Body of pancreas (tissue), 4 donors: ENCODE data around the gene PAX8. TPM values are rescaled to one million over a fixed set of nuclear protein-coding genes. Genes with fewer than 3 reads are reported as not detected.
"Not testable (repeated sequence)": the region's sequence is repeated elsewhere in the genome, so short reads cannot be mapped to it uniquely, and the experiment has no call there.

Experiments used
- ATAC-seq: fragments of 150-250 bp; one replicate; pipeline ENCODE4 v1.9.1; 2016
- DNase-seq, 4 donors: peaks; one replicate each; pipeline ENCODE4 v3.0.0-alpha.2; 2019
- H3K27ac ChIP-seq, 4 donors: fragments of 200-600 bp; sonication (generic); 1 replicate in 3 of 4; 2 replicates in 1 of 4; pipeline versions ENCODE4 v1.5.1 to v1.6.1; 2016 to 2019; ENCODE audit warnings: mild to moderate bottlenecking in 1 of 4, mixed read lengths in 1 of 4, moderate library complexity in 1 of 4
- H3K27me3 ChIP-seq, 2 donors: fragments of 200-600 bp; sonication (generic); one replicate each; pipeline ENCODE4 v1.6.0; 2016; ENCODE audit warnings: mild to moderate bottlenecking in 1 of 2
- H3K36me3 ChIP-seq, 2 donors: fragments of 200-600 bp; sonication (generic); replicated peaks in 1 of 2; 2 replicates each; pipeline ENCODE4 v1.5.1; 2016; ENCODE audit warnings: low read depth in 2 of 2; ENCODE audit not compliant: insufficient read depth in 1 of 2
- H3K4me1 ChIP-seq: fragments of 200-600 bp; sonication (generic); one replicate; pipeline ENCODE4 v1.6.0; 2016
- H3K4me3 ChIP-seq, 2 donors: fragments of 200-600 bp; sonication (generic); 1 replicate in 1 of 2; 2 replicates in 1 of 2; pipeline ENCODE4 v1.5.1; 2016 to 2019
- H3K9me3 ChIP-seq, 3 donors: fragments of 200-600 bp; sonication (generic); 1 replicate in 2 of 3; 2 replicates in 1 of 3; pipeline ENCODE4 v1.5.1; 2016
- POLR2A ChIP-seq, 3 donors: fragments of 450-650 bp; IDR thresholded peaks; one replicate each; pipeline ENCODE4 v1.6.1; 2016; ENCODE audit warnings: antibody characterized with exemption in 3 of 3, mild to moderate bottlenecking in 2 of 3
- WGBS, 2 donors: methylation state at CpG; one replicate each; pipeline ENCODE4 v1.1.5; 2017; 5-methylcytosine and 5-hydroxymethylcytosine counted together
- intact Hi-C: fragments of 100-400 bp; cut with DNase I; formaldehyde crosslinking; loops from one replicate; pipeline ENCODE4 v1.15.1; 2023
- total RNA-seq, 2 donors: library from RNA; depleted of rRNA; stranded (reverse); fragments of >200 nt; gene quantifications; one replicate each; pipeline ENCODE4 v1.1.0, GENCODE V29; 2016
- TF ChIP-seq, protein P1 (sequence below), 7 experiments: fragments of 450-650 bp in 4 of 7; fragments of 200-600 bp in 3 of 7; sonication (generic) in 3 of 7; IDR thresholded peaks; one replicate each; pipeline ENCODE4 v1.5.1; 2016 to 2019; ENCODE audit warnings: antibody characterized with exemption in 7 of 7

The PAX8 gene
- 1 to 10 TPM in 1 of 2 donors, under 1 TPM in 1; 0.52 to 2.3 TPM for total RNA-seq

DNA sequence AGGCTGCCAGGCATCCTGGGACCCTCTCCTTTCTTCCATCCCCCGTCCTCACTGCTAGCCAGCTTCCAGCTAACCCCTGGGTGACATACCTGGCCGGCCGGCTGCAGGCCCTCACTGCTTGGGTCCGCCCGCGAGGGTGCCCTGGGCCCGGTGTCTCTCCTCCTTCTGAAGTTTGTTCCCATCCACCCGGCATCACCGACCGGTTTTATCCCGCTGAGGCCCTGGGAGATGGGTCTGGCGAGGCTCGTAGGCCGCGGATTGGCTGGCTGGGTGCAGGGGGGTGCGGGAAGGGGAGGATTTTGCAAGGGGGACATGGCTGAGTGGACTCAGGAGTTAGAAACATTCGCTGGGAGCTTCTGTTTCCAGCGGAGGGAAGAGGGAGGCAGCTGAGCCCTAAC lies at the start of gene PAX8:
Gene PAX8, minus strand, starts transcription at position 180 of the 398 bp plus-strand sequence. CDS start 527 bp downstream, outside the sequence.
- no peak for TF ChIP-seq POLR2A (IDR thresholded peaks at IDR 0.05)
- TF ChIP-seq, protein P1, sequence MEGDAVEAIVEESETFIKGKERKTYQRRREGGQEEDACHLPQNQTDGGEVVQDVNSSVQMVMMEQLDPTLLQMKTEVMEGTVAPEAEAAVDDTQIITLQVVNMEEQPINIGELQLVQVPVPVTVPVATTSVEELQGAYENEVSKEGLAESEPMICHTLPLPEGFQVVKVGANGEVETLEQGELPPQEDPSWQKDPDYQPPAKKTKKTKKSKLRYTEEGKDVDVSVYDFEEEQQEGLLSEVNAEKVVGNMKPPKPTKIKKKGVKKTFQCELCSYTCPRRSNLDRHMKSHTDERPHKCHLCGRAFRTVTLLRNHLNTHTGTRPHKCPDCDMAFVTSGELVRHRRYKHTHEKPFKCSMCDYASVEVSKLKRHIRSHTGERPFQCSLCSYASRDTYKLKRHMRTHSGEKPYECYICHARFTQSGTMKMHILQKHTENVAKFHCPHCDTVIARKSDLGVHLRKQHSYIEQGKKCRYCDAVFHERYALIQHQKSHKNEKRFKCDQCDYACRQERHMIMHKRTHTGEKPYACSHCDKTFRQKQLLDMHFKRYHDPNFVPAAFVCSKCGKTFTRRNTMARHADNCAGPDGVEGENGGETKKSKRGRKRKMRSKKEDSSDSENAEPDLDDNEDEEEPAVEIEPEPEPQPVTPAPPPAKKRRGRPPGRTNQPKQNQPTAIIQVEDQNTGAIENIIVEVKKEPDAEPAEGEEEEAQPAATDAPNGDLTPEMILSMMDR (IDR thresholded peaks at IDR 0.05), result no peak
- intact Hi-C loops, result no loop called here
- no peak for DNase-seq
- peaks cover 0 to 15% of the 10 kb centered on the region in 2 donors for H3K27me3 ChIP-seq
- no peak within 1 kb of the TSS for H3K4me3 ChIP-seq
- 78 to 84% methylated on average over 10 to 17 of the region's 18 CpGs for WGBS, 2 donors
- ATAC-seq, result no peak
- H3K36me3 ChIP-seq, result no peaks in the 10 kb centered on the region
- no peaks in the 10 kb centered on the region for H3K9me3 ChIP-seq
- peaks cover 42% of the 10 kb centered on the region for H3K4me1 ChIP-seq
- H3K27ac ChIP-seq, result peak within 1 kb of the TSS in 1 of 4 donors; percentile 91

DNA sequence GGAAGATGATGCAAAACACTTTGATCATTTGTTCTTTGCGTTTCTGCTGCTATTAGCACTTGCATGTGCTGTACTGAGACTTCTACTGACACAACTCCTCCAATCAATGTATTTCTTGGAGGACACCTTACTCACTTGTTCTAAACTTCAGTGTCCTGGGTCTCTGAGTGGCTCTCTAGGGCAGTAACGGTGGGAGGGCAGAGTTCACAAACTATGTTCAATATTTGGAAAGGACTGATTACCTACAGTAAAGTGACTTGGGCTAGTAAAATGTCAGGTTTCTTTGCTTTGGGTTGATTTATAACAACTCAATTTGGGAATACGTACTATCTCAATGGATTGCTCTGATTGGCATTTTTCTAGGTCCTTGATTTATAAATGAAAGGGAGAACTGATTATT lies 49.3 kb upstream of the PAX8 start:
- TF ChIP-seq, protein P1 (IDR thresholded peaks at IDR 0.05), result no peak
- no peak for TF ChIP-seq POLR2A (IDR thresholded peaks at IDR 0.05)
- 52 to 63% methylated on average over 3 of the region's 3 CpGs for WGBS, 2 donors
- Histone ChIP-seq H3K4me1 (peaks cover 7% of the 10 kb centered on the region), H3K27me3 (no peaks in the 10 kb centered on the region), H3K27ac (no peak overlapping the region), H3K36me3 (no peaks in the 10 kb centered on the region), H3K4me3 (no peak overlapping the region), H3K9me3 (no peaks in the 10 kb centered on the region)
- ATAC-seq (no peak), DNase-seq (no peak)
- intact Hi-C loops, result no loop called here

DNA sequence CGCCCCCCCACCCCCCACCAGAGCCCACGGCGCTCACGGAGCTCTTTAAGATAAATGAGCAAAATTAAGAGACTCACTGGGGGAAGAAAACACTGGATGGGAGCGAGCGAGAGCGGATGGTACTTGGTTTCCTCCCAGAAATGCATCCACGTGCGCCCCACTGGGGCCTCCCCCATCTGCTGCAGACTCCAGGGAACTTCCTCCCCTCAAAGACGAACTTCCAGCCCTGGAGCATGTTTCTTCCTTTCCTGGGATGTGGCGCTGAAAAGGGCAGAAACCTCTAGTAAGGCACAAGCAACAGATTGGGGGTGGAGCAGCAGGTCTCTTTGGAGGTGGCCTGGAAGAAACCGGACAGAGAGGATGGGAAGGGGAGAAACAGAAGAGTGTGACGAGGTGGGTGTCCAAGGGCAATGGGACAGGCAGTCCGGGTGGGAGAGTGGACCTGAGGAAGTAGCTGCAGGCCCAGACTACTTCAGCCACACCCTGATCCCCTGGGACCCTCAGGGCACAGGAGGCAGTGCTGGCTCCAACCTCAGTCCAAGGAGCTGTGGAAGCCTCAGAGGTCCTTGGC lies 46.5 kb upstream of the PAX8 start:
- H3K4me1 ChIP-seq, H3K27me3 ChIP-seq, H3K9me3 ChIP-seq, intact Hi-C loops, DNase-seq, H3K36me3 ChIP-seq: not testable (repeated sequence)
- Histone ChIP-seq H3K4me3 (peak overlapping the region in 1 of 2 donors; percentile 9), H3K27ac (peak overlapping the region in 3 of 4 donors; percentile 24 to 53 (median 38))
- 14 to 17% methylated on average over 12 to 14 of the region's 14 CpGs for WGBS, 2 donors
- peak; percentile 28 for ATAC-seq

DNA sequence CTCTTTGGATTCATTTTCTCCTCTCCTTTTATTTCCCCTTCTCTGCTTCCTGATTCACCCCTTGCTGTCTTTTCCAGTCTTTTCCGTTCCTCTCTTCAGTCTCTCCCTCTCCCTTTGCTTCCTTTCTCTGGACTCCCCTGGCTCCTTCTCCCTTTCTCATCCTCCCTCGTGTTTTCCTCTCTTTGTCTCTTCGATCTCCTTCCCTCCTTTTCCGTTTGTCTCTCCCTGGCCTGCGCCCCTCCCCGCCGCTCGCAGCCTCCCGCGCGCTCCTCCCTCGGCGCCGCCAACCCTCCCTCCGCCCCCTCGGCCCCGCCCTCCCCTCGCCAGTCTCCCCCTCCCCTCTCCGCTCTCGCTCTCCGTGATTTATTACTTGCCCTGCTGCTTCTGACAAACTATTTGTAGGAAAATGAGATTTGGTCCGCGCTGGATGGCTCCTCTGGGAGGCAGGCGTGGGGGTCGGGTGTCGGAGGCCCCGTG lies 46.0 kb upstream of the PAX8 start:
- Histone ChIP-seq H3K27me3 (no peaks in the 10 kb centered on the region), H3K9me3 (no peaks in the 10 kb centered on the region), H3K27ac (peak overlapping the region in 3 of 4 donors; percentile 38 to 55 (median 53)), H3K4me1 (peaks cover 7% of the 10 kb centered on the region), H3K36me3 (no peaks in the 10 kb centered on the region), H3K4me3 (peak overlapping the region in 1 of 2 donors; percentile 9)
- WGBS, 2 donors, result 0 to 1% methylated on average over 22 to 23 of the region's 27 CpGs
- DNase-seq (peak; percentile 44 to 53 (median 50)), ATAC-seq (peak; percentile 88)
- intact Hi-C loops, result no loop called here
- peak in 2 of 3 donors; percentile 12 to 14 for TF ChIP-seq POLR2A (IDR thresholded peaks at IDR 0.05)
- TF ChIP-seq, protein P1 (IDR thresholded peaks at IDR 0.05), result no peak

DNA sequence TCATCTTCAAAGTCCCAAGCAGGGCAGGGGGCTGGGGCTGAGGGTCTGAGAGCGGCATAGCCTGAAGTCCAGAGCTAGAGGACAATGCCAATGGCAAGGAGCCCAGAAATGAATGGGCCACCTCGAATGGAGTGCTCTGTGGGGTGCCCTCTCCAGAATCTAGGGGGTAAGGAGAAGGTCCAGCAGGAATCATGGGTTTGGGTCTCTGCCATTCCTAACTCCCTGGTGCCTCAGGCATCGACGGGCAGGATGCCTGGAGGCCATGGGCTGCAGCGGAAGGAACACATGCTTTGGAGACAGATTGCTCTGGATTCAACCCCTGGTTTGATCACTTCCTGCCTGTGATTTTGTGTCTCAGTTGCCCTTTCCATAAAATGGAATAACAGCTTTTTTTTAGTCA lies 44.4 kb upstream of the PAX8 start:
- H3K27me3 ChIP-seq, H3K4me3 ChIP-seq, intact Hi-C loops, H3K36me3 ChIP-seq, DNase-seq, H3K9me3 ChIP-seq, ATAC-seq, H3K4me1 ChIP-seq, H3K27ac ChIP-seq: not testable (repeated sequence)
- WGBS, 2 donors, result 76 to 81% methylated on average over 5 of the region's 5 CpGs

DNA sequence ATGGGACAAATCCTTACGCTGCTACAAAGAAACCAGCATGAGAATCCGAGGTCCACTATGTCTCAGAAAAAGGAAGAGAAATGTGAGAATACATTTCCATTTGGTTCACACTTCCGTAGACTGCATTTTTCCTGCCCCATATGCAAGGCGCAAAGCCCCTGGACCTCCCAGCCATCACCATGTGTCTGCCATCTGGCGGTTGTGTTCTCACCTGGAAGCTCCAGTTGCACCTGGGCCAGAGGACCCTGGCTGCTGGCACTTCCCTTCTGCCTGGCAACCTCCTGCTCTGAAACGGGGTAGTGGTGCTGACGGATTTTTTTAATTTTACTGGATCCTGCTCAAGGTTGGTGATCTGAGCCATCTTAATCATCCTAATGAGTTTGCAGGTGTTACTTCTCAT lies 41.4 kb upstream of the PAX8 start:
- H3K27ac ChIP-seq, ATAC-seq, intact Hi-C loops, H3K27me3 ChIP-seq, H3K4me3 ChIP-seq, H3K4me1 ChIP-seq, H3K9me3 ChIP-seq, H3K36me3 ChIP-seq: not testable (repeated sequence)
- DNase-seq, result peak in 2 of 4 donors; percentile 13 to 19
- WGBS, 2 donors, result 57 to 75% methylated on average over 7 of the region's 7 CpGs

DNA sequence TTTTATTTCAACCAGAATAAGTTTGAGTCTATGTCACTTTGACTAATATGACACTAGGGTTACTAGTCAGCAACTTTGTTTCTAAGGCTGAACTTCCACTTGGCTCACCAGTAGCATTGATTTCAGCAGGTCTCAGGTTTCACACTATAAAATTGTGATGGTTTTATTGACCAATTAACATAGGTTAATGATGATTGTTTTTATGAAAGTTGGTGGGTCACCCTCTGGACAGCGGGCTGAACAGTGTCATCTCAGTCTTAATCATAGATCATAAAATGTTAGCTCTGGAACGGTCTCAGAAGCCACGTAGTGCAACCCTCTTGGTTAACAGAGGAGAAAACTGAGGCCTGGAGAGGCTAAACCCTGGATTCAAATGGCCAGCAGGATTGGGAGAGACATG lies 40.2 kb upstream of the PAX8 start:
- 77 to 92% methylated on average over 3 of the region's 3 CpGs for WGBS, 2 donors
- ATAC-seq, H3K4me3 ChIP-seq, DNase-seq, intact Hi-C loops, H3K4me1 ChIP-seq, H3K27me3 ChIP-seq, H3K27ac ChIP-seq, H3K9me3 ChIP-seq, H3K36me3 ChIP-seq: not testable (repeated sequence)
